ENCODE results near the gene DZIP1L.

GRCh38 chr3:138054057-138054456 lies 61.4 kb downstream of the DZIP1L start:
- TF ChIP-seq EP300 (IDR thresholded peaks at IDR 0.05) (no peak), CEBPB (IDR thresholded peaks at IDR 0.05) (no peak), CTCF (IDR thresholded peaks at IDR 0.05) (no peak), HES2 (IDR thresholded peaks at IDR 0.05) (no peak), SREBF2 (IDR thresholded peaks at IDR 0.05) (no peak), EHMT2 (IDR thresholded peaks at IDR 0.05; ENCODE audit: low read depth) (no peak), RFX5 (IDR thresholded peaks at IDR 0.05) (no peak)
